Left ventricle myocardium inferior (tissue), 1 donor: ENCODE results near the gene OPHN1. TPM values are rescaled to one million over a fixed set of nuclear protein-coding genes. Genes with fewer than 3 reads are reported as not detected.
"Not testable (repeated sequence)": the region's sequence is repeated elsewhere in the genome, so short reads cannot be mapped to it uniquely, and the experiment has no call there.

Source experiments
- DNase-seq: peaks from one replicate; pipeline ENCODE4 v3.0.0-alpha.2; 2020
- H3K27ac ChIP-seq: fragments of 200-600 bp; replicated peaks from 2 replicates; pipeline ENCODE4 v1.8.0; 2021
- H3K27me3 ChIP-seq: fragments of 200-600 bp; 2 replicates; pipeline ENCODE4 v1.8.0; 2021; ENCODE audit warnings: low read depth
- H3K36me3 ChIP-seq: fragments of 200-600 bp; 2 replicates; pipeline ENCODE4 v1.8.0; 2021
- H3K4me1 ChIP-seq: fragments of 200-600 bp; 2 replicates; pipeline ENCODE4 v1.8.0; 2021
- H3K4me3 ChIP-seq: fragments of 200-600 bp; 2 replicates; pipeline ENCODE4 v1.8.0; 2021; ENCODE audit warnings: mild to moderate bottlenecking, moderate library complexity
- H3K9me3 ChIP-seq: fragments of 200-600 bp; replicated peaks from 2 replicates; pipeline ENCODE4 v1.8.0; 2021
- CTCF ChIP-seq: fragments of 200-600 bp; IDR thresholded peaks from 2 replicates; pipeline ENCODE4 v1.8.0; 2021; ENCODE audit warnings: antibody characterized with exemption, mild to moderate bottlenecking, borderline replicate concordance
- intact Hi-C: fragments of 100-400 bp; cut with micrococcal nuclease; formaldehyde crosslinking; loops from one replicate; pipeline ENCODE4 v1.11.0; 2022
- total RNA-seq: library from RNA; stranded (reverse); fragmentation: NEBNext Ultra II Directional; extraction: Animal tissue kit (Norgen Biotek cat#: 25700); gene quantifications from one replicate; pipeline ENCODE4 v1.2.1, GENCODE V29; 2021
- donor health status: DM: no; HTN: yes; CAD: no; lungs with severe emphysema.

OPHN1 gene
- total RNA-seq, 1 donor from 2014 or later: 5.0 TPM

- Histone ChIP-seq H3K9me3 (no peaks in the 10 kb centered on the region), H3K36me3 (no peaks in the 10 kb centered on the region), H3K4me3 (no peak overlapping the region), H3K4me1 (peaks cover 3% of the 10 kb centered on the region), H3K27me3 (no peaks in the 10 kb centered on the region), H3K27ac (no peak overlapping the region)
- intact Hi-C loops: no loop called here
- no peak for TF ChIP-seq CTCF
- no peak for DNase-seq
These were observed 148.9 kb downstream of the OPHN1 start for GRCh38 chrX:68284281-68284904.

GRCh38 chrX:68273887-68274286, 159.4 kb downstream of the OPHN1 start:
- Histone ChIP-seq H3K36me3 (no peaks in the 10 kb centered on the region), H3K9me3 (no peaks in the 10 kb centered on the region), H3K27me3 (no peaks in the 10 kb centered on the region), H3K27ac (no peak overlapping the region), H3K4me1 (no peaks in the 10 kb centered on the region), H3K4me3 (no peak overlapping the region)
- intact Hi-C loops: no loop called here
- TF ChIP-seq CTCF: no peak
- DNase-seq: no peak

- DNase-seq, H3K36me3 ChIP-seq, H3K27me3 ChIP-seq, H3K4me1 ChIP-seq, H3K9me3 ChIP-seq, H3K27ac ChIP-seq, intact Hi-C loops, H3K4me3 ChIP-seq: not testable (repeated sequence)
These were observed 168.5 kb downstream of the OPHN1 start for GRCh38 chrX:68264793-68265192.

GRCh38 chrX:68261060-68261672, 172.1 kb downstream of the OPHN1 start:
- no peaks in the 10 kb centered on the region for H3K27me3 ChIP-seq
- intact Hi-C loops: no loop called here

GRCh38 chrX:68256990-68257389, 176.3 kb downstream of the OPHN1 start:
- Histone ChIP-seq H3K27ac (no peak overlapping the region), H3K4me3 (no peak overlapping the region), H3K4me1 (peaks cover 9% of the 10 kb centered on the region), H3K27me3 (no peaks in the 10 kb centered on the region), H3K9me3 (no peaks in the 10 kb centered on the region), H3K36me3 (no peaks in the 10 kb centered on the region)
- intact Hi-C loops: no loop called here
- TF ChIP-seq CTCF: no peak
- DNase-seq: no peak

More at GRCh38 chrX:68261060-68261672, 172.1 kb downstream of the OPHN1 start:
- Histone ChIP-seq H3K4me1 (no peaks in the 10 kb centered on the region), H3K4me3 (no peak overlapping the region), H3K36me3 (no peaks in the 10 kb centered on the region), H3K9me3 (no peaks in the 10 kb centered on the region), H3K27ac (no peak overlapping the region)
- DNase-seq: no peak
- no peak for TF ChIP-seq CTCF
